HG02840 (cell line): ENCODE results near the gene XPO5.
"Not testable (repeated sequence)": the region's sequence is repeated elsewhere in the genome, so short reads cannot be mapped to it uniquely, and the experiment has no call there.

Experiments
- ATAC-seq: cut with Tn5 transposase; IDR thresholded peaks from one replicate; pipeline ENCODE4 v1.9.1; 2021; ENCODE audit warnings: mild to moderate bottlenecking, moderate library complexity, moderate number of reproducible peaks; ENCODE audit not compliant: unreplicated experiment, low FRiP score

Gene XPO5

DNA sequence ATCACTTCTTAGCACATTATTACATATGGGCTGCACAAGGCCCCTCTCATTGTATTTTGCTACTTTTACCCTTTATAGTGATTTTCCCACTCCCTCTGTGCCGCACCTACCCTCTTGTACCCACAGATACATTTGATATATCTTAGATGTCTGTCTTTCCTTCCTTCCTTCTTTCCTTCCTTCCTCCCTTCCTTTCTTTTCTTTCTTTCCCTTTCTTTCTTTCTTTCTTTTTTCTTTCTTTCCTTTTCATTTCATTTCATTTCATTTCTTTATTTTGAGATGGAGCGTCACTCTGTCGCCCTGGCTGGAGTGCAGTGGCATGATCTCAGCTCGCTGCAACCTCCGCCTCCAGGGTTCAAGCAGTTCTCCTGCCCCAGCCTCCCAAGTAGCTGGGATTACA, 12.4 kb upstream of the XPO5 start:
- no peak for ATAC-seq

DNA sequence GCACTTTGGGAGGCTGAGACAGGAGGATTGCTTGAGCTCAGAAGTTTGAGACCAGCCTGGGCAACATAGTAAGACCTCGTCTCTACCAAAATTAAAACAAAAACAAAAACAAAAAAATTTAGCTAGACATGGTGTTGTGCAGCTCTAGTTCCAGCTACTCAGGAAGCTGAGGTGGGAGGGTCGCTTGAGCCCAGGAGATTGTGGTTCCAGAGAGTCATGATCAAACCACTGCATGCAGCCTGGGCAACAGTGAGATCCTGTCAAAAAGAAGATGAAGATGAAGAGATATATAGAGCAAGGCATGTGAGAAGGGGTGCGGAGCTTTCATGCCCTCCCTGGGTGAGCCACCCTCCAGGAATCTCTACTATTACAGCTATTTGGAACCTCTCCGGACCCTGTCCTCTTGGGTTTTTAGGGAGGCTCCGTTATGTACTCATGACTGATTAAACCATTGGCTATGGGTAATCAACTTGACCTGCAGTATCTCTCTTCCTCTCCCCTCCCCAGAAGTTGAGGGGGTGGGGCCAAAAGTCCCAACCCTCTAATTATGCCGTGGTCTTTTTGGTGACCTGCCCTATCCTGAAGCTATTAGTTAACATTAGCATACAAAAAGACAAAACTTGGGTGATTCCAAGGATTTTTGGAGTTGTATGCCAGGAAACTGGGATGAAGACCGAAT, 9.2 kb upstream of the XPO5 start:
- ATAC-seq, result no peak

DNA sequence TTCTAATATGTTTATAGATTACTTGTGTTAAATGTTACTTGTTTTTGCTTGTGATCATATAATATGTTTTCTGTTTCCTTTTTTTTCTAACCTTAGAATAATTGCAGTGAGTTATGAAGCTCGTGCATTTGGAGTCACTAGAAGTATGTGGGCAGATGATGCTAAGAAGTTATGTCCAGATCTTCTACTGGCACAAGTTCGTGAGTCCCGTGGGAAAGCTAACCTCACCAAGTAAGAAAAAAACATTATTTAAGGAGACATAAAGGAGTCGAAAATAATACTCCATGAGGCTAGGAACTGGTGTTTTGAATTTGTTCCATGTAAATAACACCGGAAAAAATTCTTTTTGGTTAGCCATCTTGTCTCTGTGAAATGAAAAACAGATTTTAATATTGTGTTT, 7.1 kb upstream of the XPO5 start:
- ATAC-seq, result no peak

GRCh38 chr6:43579171-43579570, 3.3 kb upstream of the XPO5 start:
- no peak for ATAC-seq

DNA sequence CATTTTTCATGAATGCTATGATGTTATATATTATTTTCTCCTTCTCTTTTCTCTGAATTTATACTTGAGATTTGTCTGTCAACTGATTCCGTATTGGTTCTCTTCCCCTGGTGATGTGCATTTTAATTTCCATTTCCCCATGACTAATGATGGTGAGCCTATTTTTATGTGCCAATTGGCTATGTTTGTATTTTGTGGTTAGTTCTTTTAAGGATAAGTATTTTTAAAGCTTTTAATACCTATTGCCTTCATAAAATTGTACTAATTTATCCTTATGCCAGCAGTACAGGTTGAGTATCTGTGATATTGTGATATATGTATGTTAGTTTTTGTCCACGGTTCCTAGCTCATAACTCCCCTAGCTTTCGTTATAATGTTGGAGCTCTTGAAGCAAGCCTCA, 2.9 kb upstream of the XPO5 start:
- no peak for ATAC-seq

GRCh38 chr6:43575105-43575771, 600 bp downstream of the XPO5 start:
- peak; percentile 7 for ATAC-seq

GRCh38 chr6:43572015-43572414, 3.8 kb downstream of the XPO5 start:
- no peak for ATAC-seq

DNA sequence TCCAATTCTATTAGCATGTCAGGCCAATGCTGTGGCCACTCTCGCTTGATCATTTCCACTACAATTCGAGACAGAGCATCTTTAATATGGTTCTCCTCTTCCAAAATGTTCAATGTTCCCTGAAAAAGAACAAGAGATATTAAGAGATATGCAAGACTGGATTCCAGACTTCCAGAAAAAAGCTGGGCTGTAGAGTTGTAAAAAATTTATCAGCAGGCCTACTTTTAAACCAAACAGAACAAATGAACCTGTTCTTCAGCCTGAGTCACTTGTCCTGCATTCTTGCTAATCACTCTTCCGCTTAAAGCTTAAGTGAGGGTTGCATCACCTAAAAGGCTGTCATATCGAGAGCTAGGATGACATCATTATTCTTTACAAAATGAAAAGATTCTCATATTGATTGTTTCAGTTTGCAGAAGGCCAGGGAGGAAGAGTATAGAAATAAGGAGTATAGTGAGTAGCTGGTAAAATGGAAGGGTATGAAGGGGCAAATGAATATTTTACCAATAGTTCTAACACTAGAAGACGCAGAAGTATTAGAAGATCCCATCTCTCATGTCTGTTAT, 4.9 kb downstream of the XPO5 start:
- no peak for ATAC-seq

GRCh38 chr6:43559328-43559727, 16.5 kb downstream of the XPO5 start:
- no peak for ATAC-seq

DNA sequence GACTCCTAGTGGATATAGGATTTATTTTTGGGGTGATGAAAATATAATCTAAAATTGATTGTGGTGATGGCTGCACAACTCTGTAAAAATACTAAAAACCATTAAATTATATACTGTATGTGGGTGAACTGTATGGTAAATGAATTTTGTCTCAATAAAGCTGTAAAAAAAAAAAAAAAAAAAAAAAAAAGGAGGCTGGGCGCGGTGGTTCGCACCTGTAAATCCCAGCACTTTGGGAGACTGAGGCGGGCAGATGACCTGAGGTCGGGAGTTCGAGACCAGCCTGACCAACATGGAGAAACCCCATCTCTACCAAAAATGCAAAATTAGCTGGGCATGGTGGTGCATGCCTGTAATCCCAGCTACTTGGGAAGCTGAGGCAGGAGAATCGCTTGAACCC, 18.2 kb downstream of the XPO5 start:
- ATAC-seq, result not testable (repeated sequence)

- no peak for ATAC-seq
These were observed 28.6 kb downstream of the XPO5 start for GRCh38 chr6:43547222-43547621.

GRCh38 chr6:43544461-43544860, 31.4 kb downstream of the XPO5 start:
- ATAC-seq, result no peak

- no peak for ATAC-seq
These were observed 33.9 kb downstream of the XPO5 start for GRCh38 chr6:43541774-43542471.

DNA sequence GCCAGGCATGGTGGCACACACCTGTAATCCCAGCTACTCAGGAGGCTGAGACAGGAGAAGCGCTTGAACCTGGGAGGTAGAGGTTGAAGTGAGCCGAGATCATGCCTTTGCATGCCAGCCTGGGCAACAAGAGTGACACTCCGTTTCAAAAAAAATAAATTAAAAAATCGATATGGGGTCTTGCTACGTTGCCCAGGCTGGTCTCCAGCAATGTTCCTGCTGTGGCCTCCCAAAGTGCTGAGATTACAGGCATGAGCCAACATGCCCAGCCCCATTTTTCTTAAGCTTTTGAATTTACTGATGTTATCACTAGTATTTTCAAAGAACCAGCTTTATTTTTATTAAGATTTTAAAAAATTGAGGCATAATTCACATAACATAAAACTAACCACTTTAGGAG, 35.3 kb downstream of the XPO5 start:
- ATAC-seq, result no peak

DNA sequence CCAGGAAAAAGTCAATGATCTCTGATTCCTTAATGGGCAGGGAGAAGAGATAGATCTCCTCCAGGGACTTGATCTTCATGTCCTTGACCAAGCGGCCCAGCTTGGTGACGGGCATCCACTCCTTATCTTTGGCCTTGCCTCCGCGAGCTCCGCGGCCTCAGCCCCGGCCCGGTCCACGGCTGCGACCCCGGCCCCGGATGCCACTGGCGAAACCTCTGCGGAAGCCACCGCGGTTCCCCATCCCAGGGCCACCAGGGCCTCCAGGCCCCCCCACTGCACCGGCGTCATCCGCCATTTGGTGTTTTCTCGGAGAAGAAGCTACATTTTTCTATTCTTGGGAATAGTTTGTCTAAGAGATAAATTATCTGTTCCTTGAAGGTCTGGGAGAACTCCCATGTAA, 36.4 kb downstream of the XPO5 start:
- ATAC-seq, result not testable (repeated sequence)

DNA sequence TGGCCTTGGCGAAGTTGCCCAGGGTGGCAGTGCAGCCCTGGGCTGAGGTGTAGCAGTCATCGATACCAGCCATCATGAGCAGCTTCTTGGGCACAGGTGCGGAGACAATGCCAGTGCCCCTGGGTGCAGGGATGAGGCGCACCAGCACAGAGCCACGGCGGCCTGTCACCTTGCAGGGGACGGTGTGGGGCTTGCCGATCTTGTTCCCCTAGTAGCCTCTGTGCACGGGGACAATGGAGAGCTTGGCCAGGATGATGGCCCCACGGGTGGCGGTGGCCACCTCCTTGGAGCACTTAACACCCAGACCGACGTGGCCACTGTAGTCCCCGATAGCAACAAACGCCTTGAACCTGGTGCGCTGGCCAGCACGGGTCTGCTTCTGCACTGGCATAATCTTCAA, 36.9 kb downstream of the XPO5 start:
- ATAC-seq, result not testable (repeated sequence)

- ATAC-seq, result no peak
These were observed 43.6 kb downstream of the XPO5 start for GRCh38 chr6:43532201-43532600.

GRCh38 chr6:43524483-43524961, 51.3 kb downstream of the XPO5 start:
- no peak for ATAC-seq

DNA sequence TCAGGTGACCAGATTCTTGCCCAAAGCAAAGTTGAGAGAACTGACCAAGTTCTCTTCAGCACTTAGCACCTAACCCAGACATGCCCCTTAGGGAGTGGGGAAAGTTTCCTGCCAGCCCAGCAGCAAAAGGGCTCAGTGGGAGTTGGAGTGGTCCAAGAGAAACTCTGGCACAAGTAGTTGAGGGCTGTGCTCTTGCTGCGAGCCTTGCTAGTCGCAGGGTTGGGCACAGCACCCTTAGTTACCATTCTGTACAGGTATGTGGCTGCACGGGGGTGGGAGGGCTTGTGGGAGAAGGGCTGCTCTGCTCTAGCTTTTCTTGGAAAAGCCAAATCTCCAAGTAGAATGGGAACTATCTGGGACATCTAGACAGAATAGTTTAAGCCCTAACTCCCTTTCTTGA, 52.6 kb downstream of the XPO5 start:
- ATAC-seq, result no peak

DNA sequence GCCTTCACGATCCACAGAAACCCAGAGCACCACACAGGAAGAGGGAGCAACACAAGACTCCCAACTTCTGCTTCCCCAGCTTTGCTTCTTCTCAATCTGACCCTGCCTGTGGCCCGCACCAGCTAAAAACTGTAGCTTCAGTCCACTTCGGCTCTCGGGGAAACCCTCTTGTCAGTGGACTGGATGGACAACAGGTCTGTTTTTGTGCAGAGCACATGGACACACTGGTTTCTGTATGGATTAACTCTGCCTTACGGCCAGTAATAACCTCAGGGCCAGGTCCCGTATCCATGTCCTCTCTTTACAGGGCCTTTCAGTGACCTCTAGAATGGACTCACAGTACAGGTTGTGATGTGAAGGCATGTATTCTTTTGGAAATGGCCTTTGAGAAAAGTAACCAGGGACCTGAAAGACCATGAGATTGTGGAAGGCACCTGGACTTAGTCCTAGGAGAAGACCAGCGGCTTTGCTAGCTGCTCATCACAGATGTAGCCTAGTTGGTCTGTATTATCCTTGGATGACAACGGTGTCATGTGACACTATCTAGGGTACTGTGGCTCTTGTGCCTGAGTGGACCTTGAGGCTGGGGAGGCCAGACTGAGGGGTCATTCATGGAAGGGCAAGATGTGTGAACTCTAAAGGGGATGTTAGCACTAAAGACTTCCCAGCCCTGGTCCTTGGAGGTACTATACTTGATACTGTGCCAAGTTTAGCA, 53.1 kb downstream of the XPO5 start:
- no peak for ATAC-seq

- no peak for ATAC-seq
These were observed 54.0 kb downstream of the XPO5 start for GRCh38 chr6:43521836-43522235.
